Breast epithelium (tissue), 4 donors: ENCODE measurements around the gene IRF2BP2. TPM values are rescaled to one million over a fixed set of nuclear protein-coding genes. Genes with fewer than 3 reads are reported as not detected.

Experiments used
- DNase-seq, 2 donors: peaks; one replicate each; pipeline ENCODE4 v3.0.0-alpha.2; 2019; ENCODE audit warnings: low spot score in 2 of 2
- H3K27ac ChIP-seq, 2 donors: fragments of 200-600 bp; sonication (generic) in 1 of 2; one replicate each; pipeline ENCODE4 v1.5.1; 2016 to 2019; ENCODE audit warnings: mild to moderate bottlenecking in 1 of 2
- H3K27me3 ChIP-seq, 2 donors: fragments of 200-600 bp; sonication (generic) in 1 of 2; one replicate each; pipeline versions ENCODE4 v1.5.1 to v1.6.0; 2017 to 2019; ENCODE audit warnings: control low read depth in 1 of 2, mild to moderate bottlenecking in 1 of 2
- H3K36me3 ChIP-seq: fragments of 200-600 bp; one replicate; pipeline ENCODE4 v1.5.1; 2019
- H3K4me1 ChIP-seq, 2 donors: fragments of 200-600 bp; sonication (generic); one replicate each; pipeline ENCODE4 v1.5.1; 2016 to 2019; ENCODE audit warnings: control low read depth in 1 of 2
- H3K4me3 ChIP-seq, 3 donors: fragments of 200-600 bp; sonication (generic); 1 replicate in 2 of 3; 2 replicates in 1 of 3; pipeline ENCODE4 v1.5.1; 2016 to 2019; ENCODE audit warnings: mild to moderate bottlenecking in 3 of 3, moderate library complexity in 2 of 3
- H3K9me3 ChIP-seq, 2 donors: fragments of 200-600 bp; sonication (generic) in 1 of 2; one replicate each; pipeline ENCODE4 v1.5.1; 2016 to 2019; ENCODE audit warnings: control low read depth in 1 of 2
- POLR2A ChIP-seq: fragments of 450-650 bp; IDR thresholded peaks from one replicate; pipeline ENCODE4 v1.6.1; 2016; ENCODE audit warnings: antibody characterized with exemption, mild to moderate bottlenecking, moderate library complexity
- POLR2AphosphoS5 ChIP-seq, 3 donors: sonication (generic); formaldehyde crosslinking; IDR thresholded peaks; one replicate each; pipeline ENCODE4 v1.6.1; 2017; ENCODE audit warnings: antibody characterized with exemption in 3 of 3
- intact Hi-C: fragments of 100-400 bp; cut with DNase I; formaldehyde crosslinking; loops from one replicate; pipeline ENCODE4 v1.15.1; 2023; ENCODE audit warnings: low total_unique reads
- total RNA-seq, 3 donors: library from RNA; depleted of rRNA; stranded (reverse); fragments of >200 nt; gene quantifications; one replicate each; pipeline ENCODE4 v1.1.0, GENCODE V29; 2016
- TF ChIP-seq, protein P1 (sequence below), 3 donors: fragments of 450-650 bp; IDR thresholded peaks; one replicate each; pipeline ENCODE4 v1.5.1; 2016 to 2017; ENCODE audit warnings: antibody characterized with exemption in 3 of 3, mild to moderate bottlenecking in 3 of 3, moderate library complexity in 3 of 3

IRF2BP2 gene
- total RNA-seq, 3 donors from 2014 or later: 60.3 to 108 (median 84.9) TPM

DNA sequence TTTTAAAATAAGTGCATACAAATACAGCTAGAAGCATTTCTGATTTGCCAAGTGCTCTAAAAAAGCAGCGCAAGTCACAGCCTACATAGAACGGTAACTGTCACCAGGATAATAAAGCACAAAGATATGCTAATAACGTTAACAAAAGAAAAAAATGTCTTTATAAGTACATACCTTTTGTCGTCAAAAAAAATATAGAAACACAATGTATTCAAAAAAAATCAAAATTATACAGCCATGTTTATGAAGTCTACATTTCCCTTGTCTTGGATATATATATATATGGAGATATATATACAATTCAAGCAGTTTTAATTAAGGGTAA is 3.2 kb downstream of the IRF2BP2 start:
- peaks cover 5% of the 10 kb centered on the region for H3K36me3 ChIP-seq
- H3K9me3 ChIP-seq: no peaks in the 10 kb centered on the region
- DNase-seq: no peak
- intact Hi-C loops: loop anchor here (5.0 to 10.0 kb wide), 3 partner anchors 72 to 476 kb away; no protein-coding TSS in a partner anchor
- H3K27me3 ChIP-seq: no peaks in the 10 kb centered on the region
- H3K27ac ChIP-seq: peak overlapping the region; percentile 98 to 99
- peaks cover under 1 to 8% of the 10 kb centered on the region in 2 donors for H3K4me1 ChIP-seq
- TF ChIP-seq POLR2A (no peak), POLR2AphosphoS5 (IDR thresholded peaks at IDR 0.05) (no peak)
- TF ChIP-seq, protein P1, sequence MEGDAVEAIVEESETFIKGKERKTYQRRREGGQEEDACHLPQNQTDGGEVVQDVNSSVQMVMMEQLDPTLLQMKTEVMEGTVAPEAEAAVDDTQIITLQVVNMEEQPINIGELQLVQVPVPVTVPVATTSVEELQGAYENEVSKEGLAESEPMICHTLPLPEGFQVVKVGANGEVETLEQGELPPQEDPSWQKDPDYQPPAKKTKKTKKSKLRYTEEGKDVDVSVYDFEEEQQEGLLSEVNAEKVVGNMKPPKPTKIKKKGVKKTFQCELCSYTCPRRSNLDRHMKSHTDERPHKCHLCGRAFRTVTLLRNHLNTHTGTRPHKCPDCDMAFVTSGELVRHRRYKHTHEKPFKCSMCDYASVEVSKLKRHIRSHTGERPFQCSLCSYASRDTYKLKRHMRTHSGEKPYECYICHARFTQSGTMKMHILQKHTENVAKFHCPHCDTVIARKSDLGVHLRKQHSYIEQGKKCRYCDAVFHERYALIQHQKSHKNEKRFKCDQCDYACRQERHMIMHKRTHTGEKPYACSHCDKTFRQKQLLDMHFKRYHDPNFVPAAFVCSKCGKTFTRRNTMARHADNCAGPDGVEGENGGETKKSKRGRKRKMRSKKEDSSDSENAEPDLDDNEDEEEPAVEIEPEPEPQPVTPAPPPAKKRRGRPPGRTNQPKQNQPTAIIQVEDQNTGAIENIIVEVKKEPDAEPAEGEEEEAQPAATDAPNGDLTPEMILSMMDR (IDR thresholded peaks at IDR 0.05): no peak
- H3K4me3 ChIP-seq: peak overlapping the region; percentile 77 to 90 (median 80)

DNA sequence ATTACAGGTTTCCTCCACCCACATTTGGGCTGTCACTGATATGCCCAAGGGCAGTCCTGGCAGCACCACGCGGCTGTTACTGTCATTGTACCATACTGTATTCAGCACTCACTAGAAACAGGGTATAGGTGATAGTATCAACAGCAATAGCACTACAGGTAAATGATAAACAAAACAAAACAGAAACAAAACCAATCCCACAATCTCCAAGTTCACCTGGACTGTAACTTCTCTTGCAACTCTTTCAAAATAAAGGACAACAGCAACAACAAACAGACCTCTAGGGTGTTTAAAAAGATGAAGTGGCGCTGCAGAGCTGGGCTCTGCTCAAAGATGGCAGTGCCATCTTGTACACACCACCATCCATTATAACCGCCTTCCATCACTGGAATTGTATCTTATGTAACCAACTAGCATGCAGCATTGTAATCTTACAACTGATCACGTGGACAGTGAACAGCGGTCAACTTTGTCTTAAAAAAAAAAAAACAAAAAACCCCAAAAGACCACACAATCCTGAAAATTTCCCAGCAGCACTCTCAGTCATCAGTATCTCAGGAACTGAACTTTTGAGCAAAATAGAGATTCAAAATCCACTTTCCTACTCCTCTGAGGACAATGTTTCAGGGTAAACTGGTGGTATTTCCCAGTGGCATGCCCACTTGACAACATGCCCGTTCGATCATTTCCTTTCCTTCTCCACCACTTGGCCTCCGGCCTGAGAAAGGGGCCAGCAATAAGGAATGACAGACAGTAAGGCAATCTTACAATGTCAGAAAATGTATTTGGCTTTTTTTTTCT is 3.8 kb downstream of the IRF2BP2 start:
- Histone ChIP-seq H3K4me1 (peaks cover 0 to 12% of the 10 kb centered on the region in 2 donors), H3K27me3 (no peaks in the 10 kb centered on the region), H3K4me3 (peak overlapping the region; percentile 77 to 90 (median 80)), H3K27ac (peak overlapping the region; percentile 98 to 99), H3K36me3 (peaks cover 5% of the 10 kb centered on the region), H3K9me3 (no peaks in the 10 kb centered on the region)
- intact Hi-C loops: loop anchor here (5.0 to 10.0 kb wide), 3 partner anchors 71 to 476 kb away; no protein-coding TSS in a partner anchor
- TF ChIP-seq POLR2A (no peak), POLR2AphosphoS5 (IDR thresholded peaks at IDR 0.05) (peak in 2 of 3 donors; percentile 45 to 61)
- TF ChIP-seq, protein P1 (IDR thresholded peaks at IDR 0.05): peak in 2 of 3 donors; percentile 11 to 17
- peak in 1 of 2 donors; percentile 69 for DNase-seq

DNA sequence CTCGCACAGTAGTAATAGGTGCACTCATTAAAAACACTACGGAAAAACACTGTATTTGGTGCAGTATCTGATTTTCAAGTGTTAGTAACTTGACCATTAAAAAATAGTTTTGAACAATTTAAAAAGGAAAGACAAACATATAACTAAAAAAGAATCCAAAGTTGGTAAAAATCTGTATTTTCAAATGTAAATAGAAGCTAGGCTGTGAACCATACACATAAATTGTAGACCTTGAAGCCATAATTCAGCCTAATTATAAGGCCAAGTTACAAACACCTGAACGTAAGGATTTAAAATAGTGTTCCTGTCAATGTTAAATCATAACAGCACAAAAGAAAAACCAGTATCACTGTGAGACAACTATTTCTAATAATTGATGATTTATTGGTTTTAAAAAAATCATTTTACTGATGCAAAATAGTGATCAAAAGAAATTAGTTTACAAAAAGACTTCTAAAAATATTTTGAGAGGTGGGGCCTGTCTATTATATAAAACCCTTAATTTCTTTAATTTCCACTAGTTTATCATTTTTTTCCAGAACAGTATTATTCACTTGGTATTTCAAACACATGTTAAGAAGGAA is 4.5 kb downstream of the IRF2BP2 start:
- no peak for DNase-seq
- Histone ChIP-seq H3K4me3 (peak overlapping the region; percentile 77 to 90 (median 80)), H3K9me3 (no peaks in the 10 kb centered on the region), H3K36me3 (peaks cover 5% of the 10 kb centered on the region), H3K27me3 (no peaks in the 10 kb centered on the region), H3K27ac (peak overlapping the region; percentile 98 to 99), H3K4me1 (peaks cover 0 to 14% of the 10 kb centered on the region in 2 donors)
- TF ChIP-seq, protein P1 (IDR thresholded peaks at IDR 0.05): no peak
- TF ChIP-seq POLR2AphosphoS5 (IDR thresholded peaks at IDR 0.05): no peak
- TF ChIP-seq POLR2A: no peak
- intact Hi-C loops: loop anchor here (5.0 to 10.0 kb wide), 3 partner anchors 71 to 477 kb away; no protein-coding TSS in a partner anchor

DNA sequence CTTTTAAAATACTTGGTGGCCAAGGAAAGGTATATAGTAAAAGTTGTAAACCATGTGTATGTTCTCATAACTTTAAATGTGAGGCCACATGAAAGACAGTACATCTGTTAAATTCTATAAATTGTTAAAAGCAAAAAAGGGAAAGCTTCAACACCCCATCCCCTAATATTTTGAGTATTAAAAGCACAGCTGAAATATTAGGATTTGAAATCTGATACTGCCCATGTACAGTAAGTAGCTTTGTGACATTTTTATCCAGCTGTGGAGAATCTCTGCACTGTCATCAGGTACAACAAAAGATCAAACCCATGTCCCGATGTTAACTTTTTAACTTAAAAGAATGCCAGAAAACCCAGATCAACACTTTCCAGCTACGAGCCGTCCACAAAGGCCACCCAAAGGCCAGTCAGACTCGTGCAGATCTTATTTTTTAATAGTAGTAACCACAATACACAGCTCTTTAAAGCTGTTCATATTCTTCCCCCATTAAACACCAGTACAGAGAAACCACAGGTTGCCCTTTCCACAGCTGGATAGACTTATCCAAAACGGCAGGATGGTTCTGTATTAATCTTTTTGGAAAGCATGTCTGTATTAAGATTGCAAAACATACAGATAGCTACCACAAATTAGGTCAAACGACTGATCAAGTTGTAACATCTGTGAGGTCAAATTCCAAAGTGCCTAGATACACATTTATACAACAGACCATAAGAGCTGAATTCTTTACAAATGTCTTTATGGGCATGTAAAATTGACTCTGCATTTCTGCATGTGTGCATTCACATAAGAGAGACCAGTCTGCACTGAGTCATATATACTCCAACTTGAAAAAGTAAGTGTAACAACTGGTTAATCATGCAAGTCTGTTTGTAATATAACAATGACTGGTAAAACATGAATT is 5.2 kb downstream of the IRF2BP2 start:
- H3K4me1 ChIP-seq: peaks cover 0 to 16% of the 10 kb centered on the region in 2 donors

More for the DNA sequence above, 5.2 kb downstream of the IRF2BP2 start:
- Histone ChIP-seq H3K27ac (peak overlapping the region; percentile 98 to 99), H3K4me3 (peak overlapping the region; percentile 77 to 90 (median 80)), H3K36me3 (peaks cover 5% of the 10 kb centered on the region), H3K27me3 (no peaks in the 10 kb centered on the region), H3K9me3 (no peaks in the 10 kb centered on the region)
- DNase-seq: no peak
- TF ChIP-seq POLR2AphosphoS5 (IDR thresholded peaks at IDR 0.05) (no peak), POLR2A (no peak)
- TF ChIP-seq, protein P1 (IDR thresholded peaks at IDR 0.05): no peak
- intact Hi-C loops: loop anchor here (5.0 to 10.0 kb wide), 3 partner anchors 70 to 478 kb away; no protein-coding TSS in a partner anchor
